GM06990 (cell line): ENCODE data around the gene CBLN3.
A peak's percentile ranks its signal among the peaks of the same experiment; 100 is the strongest.

Experiments used
- DNase-seq: peaks from one replicate; pipeline ENCODE4 v3.0.0-alpha.2; 2011; ENCODE audit not compliant: insufficient read length; ENCODE audit errors: extremely low read depth
- H3K27me3 ChIP-seq: replicated peaks from 2 replicates; pipeline ENCODE4 v1.6.0; 2011; ENCODE audit warnings: low read length; ENCODE audit not compliant: control insufficient read depth, insufficient read depth
- H3K36me3 ChIP-seq: 2 replicates; pipeline ENCODE4 v1.5.1; 2011; ENCODE audit warnings: low read length; ENCODE audit not compliant: control insufficient read depth, insufficient read depth
- H3K4me3 ChIP-seq: replicated peaks from 2 replicates; pipeline ENCODE4 v1.5.1; 2011; ENCODE audit warnings: low read depth, mild to moderate bottlenecking, control low read depth, low read length
- TF ChIP-seq, protein P1 (sequence below): IDR thresholded peaks from 2 replicates; pipeline ENCODE4 v1.5.1; 2011; ENCODE audit warnings: low read length, control low read depth, mild to moderate bottlenecking, inconsistent platforms; ENCODE audit not compliant: insufficient read depth, poor library complexity, severe bottlenecking

Gene CBLN3

DNA sequence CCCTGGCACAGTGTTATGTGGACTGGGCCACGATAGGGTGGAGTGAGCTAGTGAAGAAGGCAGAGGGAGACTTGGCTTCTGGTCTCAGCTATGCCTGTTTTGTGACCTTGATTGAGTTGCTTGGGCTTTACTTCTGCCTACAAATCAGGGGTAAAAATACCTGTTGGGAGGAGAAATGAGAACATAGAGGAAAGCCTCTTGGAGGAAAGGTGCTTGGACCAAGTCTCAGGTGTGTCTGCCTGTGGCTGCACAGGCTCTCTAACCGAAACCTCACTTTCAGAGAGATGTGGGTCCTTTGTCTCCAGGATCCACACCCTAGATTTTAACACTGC lies 8.2 kb upstream of the CBLN3 start:
- Histone ChIP-seq H3K36me3 (peaks cover 37% of the 10 kb centered on the region), H3K4me3 (no peak overlapping the region), H3K27me3 (no peaks in the 10 kb centered on the region)
- TF ChIP-seq, protein P1, sequence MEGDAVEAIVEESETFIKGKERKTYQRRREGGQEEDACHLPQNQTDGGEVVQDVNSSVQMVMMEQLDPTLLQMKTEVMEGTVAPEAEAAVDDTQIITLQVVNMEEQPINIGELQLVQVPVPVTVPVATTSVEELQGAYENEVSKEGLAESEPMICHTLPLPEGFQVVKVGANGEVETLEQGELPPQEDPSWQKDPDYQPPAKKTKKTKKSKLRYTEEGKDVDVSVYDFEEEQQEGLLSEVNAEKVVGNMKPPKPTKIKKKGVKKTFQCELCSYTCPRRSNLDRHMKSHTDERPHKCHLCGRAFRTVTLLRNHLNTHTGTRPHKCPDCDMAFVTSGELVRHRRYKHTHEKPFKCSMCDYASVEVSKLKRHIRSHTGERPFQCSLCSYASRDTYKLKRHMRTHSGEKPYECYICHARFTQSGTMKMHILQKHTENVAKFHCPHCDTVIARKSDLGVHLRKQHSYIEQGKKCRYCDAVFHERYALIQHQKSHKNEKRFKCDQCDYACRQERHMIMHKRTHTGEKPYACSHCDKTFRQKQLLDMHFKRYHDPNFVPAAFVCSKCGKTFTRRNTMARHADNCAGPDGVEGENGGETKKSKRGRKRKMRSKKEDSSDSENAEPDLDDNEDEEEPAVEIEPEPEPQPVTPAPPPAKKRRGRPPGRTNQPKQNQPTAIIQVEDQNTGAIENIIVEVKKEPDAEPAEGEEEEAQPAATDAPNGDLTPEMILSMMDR, result no peak
- DNase-seq, result no peak

DNA sequence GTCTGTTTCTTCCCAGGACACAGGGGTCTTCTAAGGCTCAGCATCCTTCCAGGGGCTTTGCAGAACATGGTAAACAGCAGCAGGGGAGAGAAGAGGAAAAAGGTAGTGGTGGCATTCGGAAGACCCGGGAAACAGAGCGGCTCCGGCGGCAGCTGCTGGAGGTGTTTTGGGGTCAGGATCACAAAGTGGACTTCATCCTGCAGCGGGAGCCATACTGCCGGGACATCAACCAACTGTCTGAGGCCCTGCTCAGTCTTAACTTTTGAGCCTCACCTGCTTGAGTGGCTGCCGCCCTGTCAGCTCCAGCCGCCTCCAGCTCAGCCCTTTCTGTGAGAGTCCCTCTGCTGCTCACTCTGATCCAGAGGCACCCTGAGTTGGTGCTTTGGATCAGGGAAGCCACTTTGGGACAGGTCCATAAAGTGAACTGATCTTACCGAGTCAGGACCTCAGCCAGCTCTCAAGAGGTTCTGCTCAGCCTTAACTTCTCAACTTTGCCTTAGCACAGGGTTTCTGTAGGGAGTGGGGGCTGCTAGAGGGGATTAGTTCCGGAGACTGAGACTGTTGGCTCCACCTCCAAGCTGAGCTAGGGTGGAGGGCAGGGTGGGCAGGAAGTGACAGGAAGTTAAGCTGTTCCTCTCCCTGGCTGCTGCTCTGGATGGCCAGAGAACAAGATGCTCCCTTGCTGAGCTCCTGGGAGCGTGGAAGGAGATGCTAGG lies 7.7 kb upstream of the CBLN3 start:
- Histone ChIP-seq H3K36me3 (peaks cover 42% of the 10 kb centered on the region), H3K4me3 (no peak overlapping the region)

DNA sequence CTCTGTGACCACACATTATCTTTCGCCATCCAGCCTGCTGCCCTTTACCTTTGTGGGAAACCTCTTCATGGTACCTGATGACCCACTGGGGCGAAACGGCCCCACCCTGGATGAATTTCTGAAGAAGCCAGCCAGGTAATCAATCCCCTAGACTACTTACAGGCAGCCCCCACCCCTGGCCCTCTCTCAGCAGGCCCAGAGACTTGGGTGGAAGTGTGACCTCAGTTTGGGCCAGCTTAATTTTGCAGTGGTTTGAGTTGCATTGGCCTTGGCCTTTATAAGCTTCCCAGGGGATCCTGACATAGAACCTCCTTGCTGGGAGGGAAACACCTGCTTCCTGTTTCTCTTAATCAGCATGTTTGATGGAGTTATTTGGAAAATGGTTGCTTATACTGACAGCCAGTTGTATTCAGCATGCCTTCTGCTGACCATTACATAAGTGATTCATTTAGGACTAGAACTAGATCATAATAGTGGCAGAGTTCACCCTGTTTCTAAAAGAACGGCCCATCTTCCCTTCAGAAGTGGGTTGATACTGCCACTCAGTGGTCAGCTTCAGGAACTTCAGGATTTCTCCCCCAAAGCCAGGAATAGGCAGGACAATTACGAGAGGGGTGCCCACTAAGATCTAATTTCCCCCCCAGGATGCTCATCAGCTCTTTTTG lies 7.0 kb upstream of the CBLN3 start:
- TF ChIP-seq, protein P1, result peak; percentile 64
- peaks cover 45% of the 10 kb centered on the region for H3K36me3 ChIP-seq
- no peak for DNase-seq
- H3K27me3 ChIP-seq, result no peaks in the 10 kb centered on the region
- H3K4me3 ChIP-seq, result no peak overlapping the region

More for the DNA sequence above, 7.7 kb upstream of the CBLN3 start:
- no peaks in the 10 kb centered on the region for H3K27me3 ChIP-seq
- no peak for DNase-seq
- TF ChIP-seq, protein P1, result no peak

DNA sequence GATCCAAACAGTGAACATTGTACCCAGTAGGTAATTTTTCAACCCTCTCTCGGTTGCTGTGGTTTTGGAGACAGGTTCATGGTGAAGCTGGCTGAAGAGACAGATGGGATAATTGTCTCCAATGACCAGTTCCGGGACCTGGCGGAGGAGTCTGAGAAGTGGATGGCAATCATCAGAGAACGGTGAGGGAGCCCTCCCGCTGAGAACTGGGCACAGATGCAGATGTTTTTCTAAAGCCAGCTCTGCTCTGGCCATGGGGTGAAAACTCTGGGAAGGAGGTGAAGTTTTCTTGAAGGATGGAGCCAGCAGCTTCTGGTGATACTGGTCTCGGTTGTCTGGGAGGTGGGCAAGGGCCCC lies 6.5 kb upstream of the CBLN3 start:
- no peak for DNase-seq
- no peaks in the 10 kb centered on the region for H3K27me3 ChIP-seq
- H3K4me3 ChIP-seq, result no peak overlapping the region
- TF ChIP-seq, protein P1, result no peak
- H3K36me3 ChIP-seq, result peaks cover 45% of the 10 kb centered on the region

DNA sequence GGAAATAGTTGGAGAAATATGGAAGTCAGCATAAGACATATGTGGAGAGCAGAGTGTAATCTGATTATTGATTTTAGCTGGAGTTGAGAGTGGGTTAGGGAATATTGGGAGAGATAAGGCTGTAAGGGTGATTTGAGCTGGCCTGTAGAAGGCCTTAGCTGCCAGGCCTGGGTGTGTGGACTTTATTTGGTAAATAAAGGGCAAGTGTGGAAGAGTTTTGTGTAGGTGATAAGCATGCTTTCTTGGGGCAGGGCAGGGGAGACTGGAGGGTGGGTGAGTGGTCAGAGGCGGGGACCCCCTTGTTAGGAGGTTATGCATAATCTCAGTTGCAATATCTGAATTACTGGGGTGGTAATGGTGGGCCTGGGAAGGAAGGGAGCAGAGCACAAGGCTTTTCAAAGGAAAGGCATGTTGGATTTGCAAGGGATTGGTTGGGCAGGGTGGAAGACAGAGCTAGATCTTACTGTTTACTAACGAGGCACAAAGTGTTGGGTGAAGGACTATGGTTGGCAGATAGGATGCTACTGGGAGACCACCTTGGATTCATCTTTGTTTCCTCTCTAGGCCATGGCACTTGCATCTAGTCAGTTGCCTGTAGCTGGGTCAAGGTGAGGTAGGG lies 5.8 kb upstream of the CBLN3 start:
- no peak for DNase-seq
- peaks cover 40% of the 10 kb centered on the region for H3K36me3 ChIP-seq
- TF ChIP-seq, protein P1, result no peak
- no peak overlapping the region for H3K4me3 ChIP-seq
- no peaks in the 10 kb centered on the region for H3K27me3 ChIP-seq
